Endothelial cell of umbilical vein (primary cell): Measurements from ENCODE around the gene SORL1. TPM values are rescaled to one million over a fixed set of nuclear protein-coding genes. Genes with fewer than 3 reads are reported as not detected.

Experiments used
- BruUV-seq: library from RNA; stranded (reverse); fragments of 400-500 nt; replicated peaks from 2 replicates; lab custom pipeline; 2021; lab: Mats Ljungman, UMichigan
- CTCF ChIA-PET: fragments of 300-600, 350-600 bp; sonication (Branson Sonifier 250); formaldehyde crosslinking; loops from one replicate; lab custom pipeline; 2021; ENCODE audit warnings: antibody characterized with exemption, inconsistent platforms; lab: Charles Lee
- POLR2A ChIA-PET: fragments of 300-600, 350-600 bp; sonication (Branson Sonifier 250); formaldehyde crosslinking; loops from one replicate; lab custom pipeline; 2021; ENCODE audit warnings: antibody characterized with exemption, inconsistent platforms; lab: Charles Lee
- DNase-seq: peaks from one replicate; pipeline ENCODE4 v3.0.0-alpha.2; 2011; ENCODE audit warnings: low read depth, low spot score
- FAIRE-seq: peaks from 2 replicates; lab custom pipeline; 2011; peaks lifted over from hg19 to GRCh38; lab: Jason Lieb, UNC
- H2AFZ ChIP-seq: 2 replicates; pipeline ENCODE4 v1.6.0; 2012; ENCODE audit warnings: low read depth, low read length, control low read depth, inconsistent platforms
- H3K27ac ChIP-seq: 2 replicates; pipeline ENCODE4 v1.5.1; 2011; ENCODE audit warnings: low read depth, mild to moderate bottlenecking, control low read depth, low read length, moderate library complexity; ENCODE audit not compliant: insufficient read depth
- H3K27me3 ChIP-seq, 2 experiments: 2 replicates each; pipeline versions ENCODE4 v1.6.0 to v1.6.1; 2011; ENCODE audit warnings: low read length in 2 of 2, mixed read lengths in 1 of 2; ENCODE audit not compliant: control insufficient read depth in 2 of 2, insufficient read depth in 2 of 2
- H3K36me3 ChIP-seq, 2 experiments: 2 replicates in 1 of 2; 3 replicates in 1 of 2; pipeline ENCODE4 v1.5.1; 2011; ENCODE audit warnings: low read length in 2 of 2, mild to moderate bottlenecking in 1 of 2, moderate library complexity in 1 of 2; ENCODE audit not compliant: control insufficient read depth in 2 of 2, insufficient read depth in 2 of 2; ENCODE audit errors: extremely low read depth in 1 of 2
- H3K4me1 ChIP-seq: 3 replicates; pipeline ENCODE4 v1.5.1; 2011; ENCODE audit warnings: mild to moderate bottlenecking, low read length; ENCODE audit not compliant: control insufficient read depth, insufficient read depth; ENCODE audit errors: extremely low read depth
- H3K4me2 ChIP-seq: 2 replicates; pipeline ENCODE4 v1.6.1; 2011; ENCODE audit warnings: low read length, control low read depth, mixed read lengths; ENCODE audit not compliant: insufficient read depth
- H3K4me3 ChIP-seq, 3 experiments: fragments of 200-600 bp in 1 of 3; sonication (generic), shearing (Covaris generic) in 1 of 3; replicated peaks in 1 of 3; 2 replicates each; pipeline ENCODE4 v1.5.1; 2011 to 2016; ENCODE audit warnings: control low read depth in 3 of 3, low read length in 3 of 3, mild to moderate bottlenecking in 2 of 3, inconsistent platforms in 1 of 3, low read depth in 1 of 3, moderate library complexity in 1 of 3; ENCODE audit not compliant: insufficient read depth in 1 of 3
- H3K79me2 ChIP-seq: 2 replicates; pipeline ENCODE4 v1.6.0; 2012; ENCODE audit warnings: low read length, inconsistent platforms; ENCODE audit not compliant: control insufficient read depth, insufficient read depth
- H3K9ac ChIP-seq: replicated peaks from 2 replicates; pipeline ENCODE3; 2011; ENCODE audit warnings: low read length, control low read depth; ENCODE audit not compliant: insufficient read depth; ENCODE audit errors: extremely low read depth
- H3K9me1 ChIP-seq: replicated peaks from 3 replicates; pipeline ENCODE4 v1.6.0; 2011; ENCODE audit warnings: mild to moderate bottlenecking, low read length; ENCODE audit not compliant: control insufficient read depth, insufficient read depth; ENCODE audit errors: extremely low read depth
- H3K9me3 ChIP-seq: replicated peaks from 2 replicates; pipeline ENCODE4 v1.5.1; 2012; ENCODE audit warnings: low read length, inconsistent platforms; ENCODE audit not compliant: control insufficient read depth, insufficient read depth
- H4K20me1 ChIP-seq: replicated peaks from 2 replicates; pipeline ENCODE3; 2011; ENCODE audit warnings: mild to moderate bottlenecking, low read length; ENCODE audit not compliant: control insufficient read depth, insufficient read depth; ENCODE audit errors: extremely low read depth
- CTCF ChIP-seq, 2 donors: IDR thresholded peaks; 1 replicate in 1 of 2; 2 replicates in 1 of 2; pipeline ENCODE4 v1.5.1; 2011; ENCODE audit warnings: low read length in 2 of 2, mild to moderate bottlenecking in 2 of 2, moderate library complexity in 2 of 2, control low read depth in 1 of 2, inconsistent platforms in 1 of 2, low read depth in 1 of 2; ENCODE audit not compliant: insufficient read depth in 1 of 2; ENCODE audit errors: extremely low read depth in 1 of 2
- EZH2 ChIP-seq: IDR thresholded peaks from 2 replicates; pipeline ENCODE4 v1.6.1; 2012; ENCODE audit warnings: borderline replicate concordance, low read depth, mild to moderate bottlenecking, moderate library complexity, low read length, inconsistent platforms; ENCODE audit not compliant: severe bottlenecking
- FOS ChIP-seq: IDR thresholded peaks from 2 replicates; pipeline ENCODE4 v1.6.1; 2011; ENCODE audit warnings: mild to moderate bottlenecking, low read length, moderate library complexity, borderline replicate concordance; ENCODE audit not compliant: insufficient read depth
- GATA2 ChIP-seq: IDR thresholded peaks from 2 replicates; pipeline ENCODE4 v1.7.0; 2011; ENCODE audit warnings: low read depth, mild to moderate bottlenecking, moderate library complexity, mixed read lengths, low read length; ENCODE audit not compliant: insufficient read length, insufficient read depth
- JUN ChIP-seq: IDR thresholded peaks from 2 replicates; pipeline ENCODE4 v1.6.1; 2011; ENCODE audit warnings: borderline replicate concordance, low read depth; ENCODE audit not compliant: insufficient read length, insufficient read depth
- MYC ChIP-seq: IDR thresholded peaks from one replicate; pipeline ENCODE4 v1.6.1; 2011; ENCODE audit warnings: mild to moderate bottlenecking, low read depth, low read length
- POLR2A ChIP-seq: IDR thresholded peaks from 2 replicates; pipeline ENCODE4 v1.6.1; 2012; ENCODE audit warnings: low read depth, mild to moderate bottlenecking, control low read depth, low read length
- POLR2AphosphoS5 ChIP-seq: IDR thresholded peaks from 2 replicates; pipeline ENCODE4 v1.6.1; 2012; ENCODE audit warnings: low read depth, mild to moderate bottlenecking, control low read depth, low read length, moderate library complexity; ENCODE audit not compliant: insufficient read depth
- dilution Hi-C: fragments of 300-500 bp; cut with MboI; formaldehyde crosslinking; loops from one replicate; pipeline ENCODE4 v1.15.0; 2019; ENCODE audit warnings: low sequenced_read_pairs; ENCODE audit not compliant: extremely low pct_ligation_motif_present
- intact Hi-C: fragments of 100-400 bp; cut with micrococcal nuclease; formaldehyde crosslinking; loops from one replicate; pipeline ENCODE4 v1.10.0; 2022
- polyA plus RNA-seq, 4 experiments: library from polyadenylated mRNA; depleted of rRNA in 3 of 4; stranded (reverse) in 3 of 4; unstranded in 1 of 4; fragments of >200 nt; gene quantifications; 2 replicates each; pipeline versions ENCODE4 v1.2.1 to v1.2.3, GENCODE V29; 2011 to 2012; ENCODE audit warnings: missing spikeins in 1 of 4
- total RNA-seq: library from RNA; stranded (reverse); gene quantifications from 2 replicates; pipeline ENCODE4 v1.2.3, GENCODE V29; 2021
- TF ChIP-seq, protein P1 (sequence below): IDR thresholded peaks from 2 replicates; pipeline ENCODE4 v1.6.1; 2011; ENCODE audit not compliant: insufficient read depth, insufficient read length

The SORL1 gene
- total and polyA plus RNA-seq, 2 donors (not counting 3 experiments of a cell fraction or from before 2014, with no cell fraction given) = 0.17 to 0.31 TPM

DNA sequence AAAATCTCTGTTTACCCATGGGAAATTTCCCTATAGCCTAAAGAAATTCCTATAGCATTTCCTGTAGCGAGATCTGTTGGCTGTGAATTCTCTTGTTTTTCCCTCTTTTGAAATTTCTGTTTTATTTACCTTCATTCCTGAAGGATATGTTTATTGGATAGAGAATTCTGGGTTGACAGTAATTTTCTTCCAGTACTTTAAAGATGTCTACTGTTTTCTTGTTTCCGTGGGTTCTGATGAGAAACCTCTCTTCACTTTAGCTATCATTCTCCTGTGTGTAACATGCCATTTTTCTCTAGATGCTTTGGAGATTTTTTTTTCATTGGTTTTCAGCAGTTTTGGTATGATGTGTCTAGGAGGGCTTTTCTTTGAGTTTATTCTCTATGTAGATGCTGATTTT is 78.1 kb downstream of the SORL1 start:
- H4K20me1 ChIP-seq = no peaks in the 10 kb centered on the region
- no peaks in the 10 kb centered on the region for H3K4me1 ChIP-seq
- no peak for FAIRE-seq
- no peak overlapping the region for H3K4me2 ChIP-seq
- intact Hi-C loops (no loop called here), dilution Hi-C loops (no loop called here)
- H2AFZ ChIP-seq = no peak overlapping the region
- no peaks in the 10 kb centered on the region for H3K36me3 ChIP-seq
- no peaks in the 10 kb centered on the region for H3K27me3 ChIP-seq
- POLR2A ChIA-PET = no interaction called here
- CTCF ChIA-PET = no interaction called here
- DNase-seq = no peak
- H3K9me3 ChIP-seq = no peaks in the 10 kb centered on the region
- H3K9me1 ChIP-seq = no peaks in the 10 kb centered on the region
- TF ChIP-seq MYC (no peak), EZH2 (no peak)
- no TSS peak for BruUV-seq
- H3K4me3 ChIP-seq = no peak overlapping the region
- H3K79me2 ChIP-seq = no peaks in the 10 kb centered on the region
- no peak overlapping the region for H3K9ac ChIP-seq
- H3K27ac ChIP-seq = no peak overlapping the region

- Histone ChIP-seq H3K27me3 (no peaks in the 10 kb centered on the region), H3K4me3 (no peak overlapping the region), H3K4me2 (no peak overlapping the region), H3K4me1 (no peaks in the 10 kb centered on the region), H4K20me1 (no peaks in the 10 kb centered on the region), H3K79me2 (no peaks in the 10 kb centered on the region), H3K9me3 (no peaks in the 10 kb centered on the region), H3K9me1 (no peaks in the 10 kb centered on the region), H3K9ac (no peak overlapping the region), H3K36me3 (no peaks in the 10 kb centered on the region), H3K27ac (no peak overlapping the region), H2AFZ (no peak overlapping the region)
- ChIA-PET CTCF (interaction anchor here (0.9 to 1.1 kb wide), 2 partner anchors 82 to 222 kb away, joined by 3 to 4 read pairs; partner anchors contain the start of gene SORL1), POLR2A (no interaction called here)
- DNase-seq (no peak), FAIRE-seq (no peak)
- intact Hi-C loops (no loop called here), dilution Hi-C loops (no loop called here)
- no TSS peak for BruUV-seq
- TF ChIP-seq GATA2 (no peak), POLR2A (no peak), MYC (no peak), POLR2AphosphoS5 (no peak), CTCF (IDR thresholded peaks at IDR 0.05; ENCODE audit: extremely low read depth in 1 of 2, insufficient read depth in 1 of 2, low read depth in 1 of 2, low read length in 2 of 2) (no peak), JUN (no peak), FOS (no peak), EZH2 (no peak)
- TF ChIP-seq, protein P1, sequence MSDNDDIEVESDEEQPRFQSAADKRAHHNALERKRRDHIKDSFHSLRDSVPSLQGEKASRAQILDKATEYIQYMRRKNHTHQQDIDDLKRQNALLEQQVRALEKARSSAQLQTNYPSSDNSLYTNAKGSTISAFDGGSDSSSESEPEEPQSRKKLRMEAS = no peak
These were observed 81.5 kb downstream of the SORL1 start for GRCh38 chr11:121533601-121534000.
